SK-N-SH (cell line): ENCODE results near the gene IL1F10. TPM values are rescaled to one million over a fixed set of nuclear protein-coding genes. Genes with fewer than 3 reads are reported as not detected.

Experiments
- CTCF ChIA-PET: fragments of 300-600, 350-600 bp; formaldehyde crosslinking; extraction: SDS; loops from one replicate; lab custom pipeline; 2021; lab: Yijun Ruan, JAX
- POLR2A ChIA-PET: fragments of 350-600 bp; sonication (Branson Sonifier 250); formaldehyde crosslinking; extraction: SDS; loops from one replicate; lab custom pipeline; 2020; ENCODE audit warnings: antibody characterized with exemption, inconsistent platforms; lab: Yijun Ruan, JAX
- DNase-seq: peaks from one replicate; pipeline ENCODE4 v3.0.0; 2012
- H2AFZ ChIP-seq: fragments of 200-600 bp; sonication (generic); 2 replicates; pipeline ENCODE4 v1.8.1; 2016; ENCODE audit warnings: antibody characterized with exemption, mild to moderate bottlenecking, low read depth
- H3F3A ChIP-seq: fragments of 200-600 bp; sonication (generic); replicated peaks from 2 replicates; pipeline ENCODE3; 2016; ENCODE audit warnings: antibody characterized with exemption, mild to moderate bottlenecking; ENCODE audit not compliant: insufficient read depth
- H3K27ac ChIP-seq, 2 experiments: fragments of 200-500 bp in 1 of 2; fragments of 200-600 bp in 1 of 2; sonication (Bioruptor generic) in 1 of 2; sonication (generic), shearing (Covaris generic) in 1 of 2; 2 replicates each; pipeline versions ENCODE4 v1.5.1 to v1.6.1; 2014 to 2016; ENCODE audit warnings: low read depth in 2 of 2, inconsistent platforms in 1 of 2, low read length in 1 of 2, mild to moderate bottlenecking in 1 of 2, mixed read lengths in 1 of 2
- H3K27me3 ChIP-seq: fragments of 200-600 bp; sonication (generic), shearing (Covaris generic); 2 replicates; pipeline ENCODE4 v1.6.1; 2016; ENCODE audit warnings: mixed run types; ENCODE audit not compliant: insufficient read depth
- H3K36me3 ChIP-seq, 2 experiments: fragments of 200-500 bp in 1 of 2; fragments of 200-600 bp in 1 of 2; sonication (Bioruptor generic) in 1 of 2; sonication (generic) in 1 of 2; replicated peaks in 1 of 2; 2 replicates each; pipeline versions ENCODE3 to v1.5.1; 2014 to 2016; ENCODE audit warnings: low read length in 1 of 2, mild to moderate bottlenecking in 1 of 2; ENCODE audit not compliant: insufficient read depth in 2 of 2, control insufficient read depth in 1 of 2
- H3K4me1 ChIP-seq, 2 experiments: fragments of 200-500 bp in 1 of 2; fragments of 200-600 bp in 1 of 2; sonication (Bioruptor generic) in 1 of 2; sonication (generic), shearing (Covaris generic) in 1 of 2; 2 replicates each; pipeline versions ENCODE4 v1.5.1 to v1.6.1; 2014 to 2016; ENCODE audit warnings: low read depth in 1 of 2, low read length in 1 of 2, mixed run types in 1 of 2; ENCODE audit not compliant: insufficient read depth in 2 of 2, control insufficient read depth in 1 of 2
- H3K4me2 ChIP-seq: fragments of 200-600 bp; sonication (generic), shearing (Covaris generic); 2 replicates; pipeline ENCODE4 v1.6.1; 2017; ENCODE audit warnings: mixed run types
- H3K4me3 ChIP-seq, 2 experiments: fragments of 200-500 bp in 1 of 2; fragments of 200-600 bp in 1 of 2; sonication (Bioruptor generic) in 1 of 2; sonication (generic), shearing (Covaris generic) in 1 of 2; 2 replicates each; pipeline versions ENCODE4 v1.5.1 to v1.8.1; 2014 to 2016; ENCODE audit warnings: low read depth in 2 of 2, inconsistent platforms in 1 of 2, low read length in 1 of 2, mild to moderate bottlenecking in 1 of 2, mixed read lengths in 1 of 2, moderate library complexity in 1 of 2
- H3K79me2 ChIP-seq: fragments of 200-600 bp; sonication (generic); 2 replicates; pipeline ENCODE4 v1.8.1; 2017; ENCODE audit warnings: mild to moderate bottlenecking; ENCODE audit not compliant: insufficient read depth
- H3K9ac ChIP-seq: fragments of 200-600 bp; sonication (generic); 2 replicates; pipeline ENCODE4 v1.6.1; 2017; ENCODE audit warnings: mixed run types
- H3K9me2 ChIP-seq: fragments of 200-600 bp; sonication (generic); 2 replicates; pipeline ENCODE4 v1.6.1; 2017; ENCODE audit warnings: mixed run types
- H3K9me3 ChIP-seq: fragments of 200-600 bp; sonication (generic); 2 replicates; pipeline ENCODE4 v1.6.1; 2017; ENCODE audit warnings: mixed run types, mild to moderate bottlenecking, moderate library complexity
- H4K20me1 ChIP-seq: fragments of 200-600 bp; sonication (generic); 2 replicates; pipeline ENCODE4 v1.6.1; 2017; ENCODE audit warnings: mild to moderate bottlenecking, mixed run types; ENCODE audit not compliant: insufficient read depth
- EZH2phosphoT487 ChIP-seq: fragments of 200-600 bp; sonication (generic); IDR thresholded peaks from 2 replicates; pipeline ENCODE4 v1.6.1; 2017; ENCODE audit warnings: low read depth, mixed run types, mild to moderate bottlenecking, antibody characterized with exemption, moderate library complexity, borderline replicate concordance
- FOSL2 ChIP-seq: IDR thresholded peaks from 2 replicates; pipeline ENCODE4 v1.4.0; 2012; ENCODE audit warnings: low read depth, mild to moderate bottlenecking, moderate library complexity, borderline replicate concordance
- FOXJ3 ChIP-seq: sonication (generic); formaldehyde crosslinking; IDR thresholded peaks from 2 replicates; pipeline ENCODE4 v1.5.1; 2020; ENCODE audit warnings: mild to moderate bottlenecking, missing genetic modification reagents
- FOXM1 ChIP-seq: IDR thresholded peaks from 2 replicates; pipeline ENCODE4 v1.4.0; 2012; ENCODE audit warnings: low read depth, mild to moderate bottlenecking
- GATA2 ChIP-seq: sonication (generic); formaldehyde crosslinking; IDR thresholded peaks from 2 replicates; pipeline ENCODE4 v1.5.0; 2020; ENCODE audit warnings: mild to moderate bottlenecking, missing genetic modification reagents
- JUND ChIP-seq: IDR thresholded peaks from 2 replicates; pipeline ENCODE4 v1.4.0; 2012
- MXI1 ChIP-seq: IDR thresholded peaks from 2 replicates; pipeline ENCODE4 v1.6.1; 2012; ENCODE audit warnings: mild to moderate bottlenecking, low read depth, low read length, improper control_type of control experiment
- NRF1 ChIP-seq: IDR thresholded peaks from 2 replicates; pipeline ENCODE4 v1.6.1; 2012; ENCODE audit warnings: low read depth, mild to moderate bottlenecking, low read length
- RCOR1 ChIP-seq: fragments of 150-350 bp; IDR thresholded peaks from 2 replicates; pipeline ENCODE4 v1.6.1; 2017; ENCODE audit warnings: antibody characterized with exemption, low read length
- SIN3A ChIP-seq: IDR thresholded peaks from 2 replicates; pipeline ENCODE4 v1.6.1; 2012; ENCODE audit warnings: low read depth, mild to moderate bottlenecking, low read length, moderate library complexity, borderline replicate concordance
- SMC3 ChIP-seq: IDR thresholded peaks from 2 replicates; pipeline ENCODE4 v1.6.1; 2012; ENCODE audit warnings: low read depth, low read length, improper control_type of control experiment
- TCF12 ChIP-seq: IDR thresholded peaks from 2 replicates; pipeline ENCODE4 v1.4.0; 2012
- TEAD4 ChIP-seq: IDR thresholded peaks from 2 replicates; pipeline ENCODE4 v1.4.0; 2012; ENCODE audit warnings: mild to moderate bottlenecking, borderline replicate concordance; ENCODE audit not compliant: insufficient read depth
- WGBS: methylation state at CpG from one replicate; pipeline ENCODE4 v1.1.6; 2017; ENCODE audit warnings: low lambda C conversion rate; 5-methylcytosine and 5-hydroxymethylcytosine counted together
- polyA plus RNA-seq, 3 experiments: library from polyadenylated mRNA; depleted of rRNA; stranded (reverse); fragments of >200 nt; gene quantifications; 2 replicates each; pipeline ENCODE4 v1.2.3, GENCODE V29; 2012
- TF ChIP-seq, protein P1 (sequence below): IDR thresholded peaks from 2 replicates; pipeline ENCODE4 v1.4.0; 2012; ENCODE audit warnings: low read depth, borderline replicate concordance
- TF ChIP-seq, protein P2 (sequence below): IDR thresholded peaks from 2 replicates; pipeline ENCODE4 v1.6.1; 2012; ENCODE audit warnings: mild to moderate bottlenecking, low read depth, low read length, moderate library complexity
- TF ChIP-seq, protein P3 (sequence below): fragments of 150-350 bp; IDR thresholded peaks from 2 replicates; pipeline ENCODE4 v1.6.1; 2017; ENCODE audit warnings: antibody characterized with exemption, low read length, low read depth, borderline replicate concordance
- TF ChIP-seq, protein P4 (sequence below): fragments of 200-600 bp; sonication (generic); IDR thresholded peaks from 2 replicates; pipeline ENCODE4 v1.6.1; 2017; ENCODE audit warnings: antibody characterized with exemption, mild to moderate bottlenecking, moderate library complexity

The IL1F10 gene
- polyA plus RNA-seq, 1 of the 3 experiments (the other 2 are of a cell fraction) = not detected

DNA sequence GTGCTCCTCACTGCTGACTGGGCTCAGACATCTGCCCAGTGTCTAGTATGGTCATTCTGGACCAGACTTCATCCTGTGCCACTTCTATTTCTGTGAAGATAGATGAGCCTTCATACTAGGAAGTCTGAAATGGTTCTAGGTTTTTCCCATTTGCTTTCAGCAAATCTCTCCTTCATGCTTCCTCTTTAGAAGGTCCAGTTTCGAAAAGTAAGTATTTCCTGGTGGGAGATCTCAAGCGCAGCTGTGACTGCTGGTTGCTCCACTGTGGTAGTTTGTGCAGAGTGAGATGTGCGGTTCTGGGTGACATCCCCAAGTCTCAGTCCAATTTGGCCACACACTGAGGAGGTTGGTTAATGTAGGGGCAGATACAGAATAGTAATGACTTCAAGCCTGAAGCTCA is 29.5 kb upstream of the IL1F10 start:
- Histone ChIP-seq H3F3A (no peaks in the 10 kb centered on the region), H3K4me3 (no peak overlapping the region), H3K27ac (no peak overlapping the region), H4K20me1 (no peaks in the 10 kb centered on the region), H3K9me3 (no peaks in the 10 kb centered on the region), H3K27me3 (no peaks in the 10 kb centered on the region; the same call in 1 of the 2 replicates), H3K4me1 (no peaks in the 10 kb centered on the region), H3K9me2 (no peaks in the 10 kb centered on the region), H3K4me2 (no peak overlapping the region), H3K9ac (no peak overlapping the region), H2AFZ (no peak overlapping the region), H3K79me2 (no peaks in the 10 kb centered on the region), H3K36me3 (no peaks in the 10 kb centered on the region)
- DNase-seq = no peak
- 13% methylated on average over 3 of the region's 3 CpGs for WGBS
- CTCF ChIA-PET = no interaction called here
- POLR2A ChIA-PET = no interaction called here
- TF ChIP-seq FOSL2 = no peak
- TF ChIP-seq SIN3A = no peak
- TF ChIP-seq FOXJ3 (CRISPR knock-in tag) = no peak
- TF ChIP-seq TEAD4 = no peak
- TF ChIP-seq TCF12 = no peak
- no peak for TF ChIP-seq SMC3
- TF ChIP-seq, protein P1, sequence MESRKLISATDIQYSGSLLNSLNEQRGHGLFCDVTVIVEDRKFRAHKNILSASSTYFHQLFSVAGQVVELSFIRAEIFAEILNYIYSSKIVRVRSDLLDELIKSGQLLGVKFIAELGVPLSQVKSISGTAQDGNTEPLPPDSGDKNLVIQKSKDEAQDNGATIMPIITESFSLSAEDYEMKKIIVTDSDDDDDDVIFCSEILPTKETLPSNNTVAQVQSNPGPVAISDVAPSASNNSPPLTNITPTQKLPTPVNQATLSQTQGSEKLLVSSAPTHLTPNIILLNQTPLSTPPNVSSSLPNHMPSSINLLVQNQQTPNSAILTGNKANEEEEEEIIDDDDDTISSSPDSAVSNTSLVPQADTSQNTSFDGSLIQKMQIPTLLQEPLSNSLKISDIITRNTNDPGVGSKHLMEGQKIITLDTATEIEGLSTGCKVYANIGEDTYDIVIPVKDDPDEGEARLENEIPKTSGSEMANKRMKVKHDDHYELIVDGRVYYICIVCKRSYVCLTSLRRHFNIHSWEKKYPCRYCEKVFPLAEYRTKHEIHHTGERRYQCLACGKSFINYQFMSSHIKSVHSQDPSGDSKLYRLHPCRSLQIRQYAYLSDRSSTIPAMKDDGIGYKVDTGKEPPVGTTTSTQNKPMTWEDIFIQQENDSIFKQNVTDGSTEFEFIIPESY = no peak
- TF ChIP-seq, protein P2, sequence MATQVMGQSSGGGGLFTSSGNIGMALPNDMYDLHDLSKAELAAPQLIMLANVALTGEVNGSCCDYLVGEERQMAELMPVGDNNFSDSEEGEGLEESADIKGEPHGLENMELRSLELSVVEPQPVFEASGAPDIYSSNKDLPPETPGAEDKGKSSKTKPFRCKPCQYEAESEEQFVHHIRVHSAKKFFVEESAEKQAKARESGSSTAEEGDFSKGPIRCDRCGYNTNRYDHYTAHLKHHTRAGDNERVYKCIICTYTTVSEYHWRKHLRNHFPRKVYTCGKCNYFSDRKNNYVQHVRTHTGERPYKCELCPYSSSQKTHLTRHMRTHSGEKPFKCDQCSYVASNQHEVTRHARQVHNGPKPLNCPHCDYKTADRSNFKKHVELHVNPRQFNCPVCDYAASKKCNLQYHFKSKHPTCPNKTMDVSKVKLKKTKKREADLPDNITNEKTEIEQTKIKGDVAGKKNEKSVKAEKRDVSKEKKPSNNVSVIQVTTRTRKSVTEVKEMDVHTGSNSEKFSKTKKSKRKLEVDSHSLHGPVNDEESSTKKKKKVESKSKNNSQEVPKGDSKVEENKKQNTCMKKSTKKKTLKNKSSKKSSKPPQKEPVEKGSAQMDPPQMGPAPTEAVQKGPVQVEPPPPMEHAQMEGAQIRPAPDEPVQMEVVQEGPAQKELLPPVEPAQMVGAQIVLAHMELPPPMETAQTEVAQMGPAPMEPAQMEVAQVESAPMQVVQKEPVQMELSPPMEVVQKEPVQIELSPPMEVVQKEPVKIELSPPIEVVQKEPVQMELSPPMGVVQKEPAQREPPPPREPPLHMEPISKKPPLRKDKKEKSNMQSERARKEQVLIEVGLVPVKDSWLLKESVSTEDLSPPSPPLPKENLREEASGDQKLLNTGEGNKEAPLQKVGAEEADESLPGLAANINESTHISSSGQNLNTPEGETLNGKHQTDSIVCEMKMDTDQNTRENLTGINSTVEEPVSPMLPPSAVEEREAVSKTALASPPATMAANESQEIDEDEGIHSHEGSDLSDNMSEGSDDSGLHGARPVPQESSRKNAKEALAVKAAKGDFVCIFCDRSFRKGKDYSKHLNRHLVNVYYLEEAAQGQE = no peak

DNA sequence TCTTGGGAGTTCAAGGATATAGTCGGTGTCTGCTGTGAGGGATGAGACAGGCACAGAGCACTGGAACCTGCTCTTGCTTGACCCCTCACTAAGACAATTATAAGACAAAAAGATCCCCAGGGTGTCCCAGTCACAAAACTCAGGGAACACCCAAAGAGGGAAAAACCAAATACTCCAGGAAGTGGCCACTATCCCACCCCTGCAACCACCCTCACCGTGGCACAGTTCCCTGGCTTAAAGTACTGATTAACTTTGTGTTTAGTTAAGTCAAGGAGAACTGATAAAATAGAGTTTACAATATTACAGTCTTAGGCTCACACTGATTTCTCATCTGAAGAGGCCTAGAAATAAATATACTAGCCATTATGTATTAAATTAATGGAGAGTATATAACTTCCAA is 28.6 kb upstream of the IL1F10 start:
- WGBS = 8% methylated on average over 2 of the region's 2 CpGs
- Histone ChIP-seq H3K9me2 (no peaks in the 10 kb centered on the region), H3K4me1 (no peaks in the 10 kb centered on the region), H3K9me3 (no peaks in the 10 kb centered on the region), H4K20me1 (no peaks in the 10 kb centered on the region), H3K27ac (no peak overlapping the region), H3K79me2 (no peaks in the 10 kb centered on the region), H3K9ac (no peak overlapping the region), H3K4me2 (no peak overlapping the region), H3K27me3 (no peaks in the 10 kb centered on the region; the same call in 1 of the 2 replicates), H2AFZ (no peak overlapping the region), H3K36me3 (no peaks in the 10 kb centered on the region), H3F3A (no peaks in the 10 kb centered on the region), H3K4me3 (no peak overlapping the region)
- POLR2A ChIA-PET = no interaction called here
- CTCF ChIA-PET = no interaction called here
- DNase-seq = no peak
- no peak for TF ChIP-seq SIN3A
- no peak for TF ChIP-seq TEAD4
- no peak for TF ChIP-seq GATA2
- TF ChIP-seq FOSL2 = no peak
- no peak for TF ChIP-seq JUND
- TF ChIP-seq NRF1 = no peak
- TF ChIP-seq RCOR1 = no peak
- no peak for TF ChIP-seq MXI1
- TF ChIP-seq, protein P1 = no peak
- no peak for TF ChIP-seq FOXM1
- no peak for TF ChIP-seq EZH2phosphoT487
- TF ChIP-seq, protein P3, sequence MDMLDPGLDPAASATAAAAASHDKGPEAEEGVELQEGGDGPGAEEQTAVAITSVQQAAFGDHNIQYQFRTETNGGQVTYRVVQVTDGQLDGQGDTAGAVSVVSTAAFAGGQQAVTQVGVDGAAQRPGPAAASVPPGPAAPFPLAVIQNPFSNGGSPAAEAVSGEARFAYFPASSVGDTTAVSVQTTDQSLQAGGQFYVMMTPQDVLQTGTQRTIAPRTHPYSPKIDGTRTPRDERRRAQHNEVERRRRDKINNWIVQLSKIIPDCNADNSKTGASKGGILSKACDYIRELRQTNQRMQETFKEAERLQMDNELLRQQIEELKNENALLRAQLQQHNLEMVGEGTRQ = no peak
- TF ChIP-seq, protein P4, sequence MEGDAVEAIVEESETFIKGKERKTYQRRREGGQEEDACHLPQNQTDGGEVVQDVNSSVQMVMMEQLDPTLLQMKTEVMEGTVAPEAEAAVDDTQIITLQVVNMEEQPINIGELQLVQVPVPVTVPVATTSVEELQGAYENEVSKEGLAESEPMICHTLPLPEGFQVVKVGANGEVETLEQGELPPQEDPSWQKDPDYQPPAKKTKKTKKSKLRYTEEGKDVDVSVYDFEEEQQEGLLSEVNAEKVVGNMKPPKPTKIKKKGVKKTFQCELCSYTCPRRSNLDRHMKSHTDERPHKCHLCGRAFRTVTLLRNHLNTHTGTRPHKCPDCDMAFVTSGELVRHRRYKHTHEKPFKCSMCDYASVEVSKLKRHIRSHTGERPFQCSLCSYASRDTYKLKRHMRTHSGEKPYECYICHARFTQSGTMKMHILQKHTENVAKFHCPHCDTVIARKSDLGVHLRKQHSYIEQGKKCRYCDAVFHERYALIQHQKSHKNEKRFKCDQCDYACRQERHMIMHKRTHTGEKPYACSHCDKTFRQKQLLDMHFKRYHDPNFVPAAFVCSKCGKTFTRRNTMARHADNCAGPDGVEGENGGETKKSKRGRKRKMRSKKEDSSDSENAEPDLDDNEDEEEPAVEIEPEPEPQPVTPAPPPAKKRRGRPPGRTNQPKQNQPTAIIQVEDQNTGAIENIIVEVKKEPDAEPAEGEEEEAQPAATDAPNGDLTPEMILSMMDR = no peak
